DMS 273 treated with DMSO at 0.1 percent for 48 hours (cell line): Measurements from ENCODE around the gene PDHB.
A peak's percentile ranks its signal among the peaks of the same experiment; 100 is the strongest.
"Not testable (repeated sequence)": the region's sequence is repeated elsewhere in the genome, so short reads cannot be mapped to it uniquely, and the experiment has no call there.

Experiments
- DNase-seq: peaks from one replicate; lab custom pipeline; 2025; lab: John Stamatoyannopoulos, UW

The PDHB gene

GRCh38 chr3:58433400-58434167 is at the start of gene PDHB:
TSS of gene PDHB (minus strand) at chr3:58433832. CDS start at chr3:58433809, 23 bp downstream.
- peak; percentile 76 for DNase-seq

DNA sequence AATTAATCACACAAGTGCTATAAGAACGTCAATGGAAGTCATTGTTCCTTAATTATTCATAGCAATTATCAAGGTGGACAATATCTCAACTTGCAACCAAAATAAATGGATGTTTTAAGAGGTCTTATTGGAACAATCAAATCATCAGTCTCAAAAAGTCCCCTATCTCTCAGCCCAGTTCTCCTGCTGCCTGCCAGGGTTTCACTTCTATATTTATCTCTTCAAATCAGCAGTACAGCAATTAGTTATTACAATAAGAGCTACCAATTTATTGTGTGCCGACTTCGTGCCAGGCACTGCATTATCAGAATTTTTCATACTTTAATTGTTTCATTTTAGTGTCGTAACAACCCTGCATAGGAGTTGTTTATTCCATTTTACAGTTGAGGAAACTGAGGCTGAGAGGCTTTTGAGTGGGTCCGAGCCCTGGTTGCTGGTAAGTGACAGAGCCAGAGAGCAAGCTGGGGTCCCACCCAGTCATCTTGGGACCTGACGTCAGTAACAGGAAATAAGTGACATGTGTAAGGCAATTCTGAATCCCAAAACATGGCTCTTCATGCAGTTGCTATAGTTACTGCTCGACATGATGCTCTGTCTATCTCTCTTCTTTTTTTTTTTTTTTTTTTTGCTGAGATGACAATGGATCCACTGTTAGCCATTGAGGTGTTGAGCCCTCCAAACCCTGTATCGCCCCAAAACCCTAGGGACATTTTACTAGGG is 49.4 kb upstream of the PDHB start:
- DNase-seq, result no peak

GRCh38 chr3:58480309-58480708 is 46.7 kb upstream of the PDHB start:
- DNase-seq, result no peak

GRCh38 chr3:58478781-58479180 is 45.1 kb upstream of the PDHB start:
- DNase-seq, result no peak

GRCh38 chr3:58474967-58475578 is 41.4 kb upstream of the PDHB start:
- no peak for DNase-seq

DNA sequence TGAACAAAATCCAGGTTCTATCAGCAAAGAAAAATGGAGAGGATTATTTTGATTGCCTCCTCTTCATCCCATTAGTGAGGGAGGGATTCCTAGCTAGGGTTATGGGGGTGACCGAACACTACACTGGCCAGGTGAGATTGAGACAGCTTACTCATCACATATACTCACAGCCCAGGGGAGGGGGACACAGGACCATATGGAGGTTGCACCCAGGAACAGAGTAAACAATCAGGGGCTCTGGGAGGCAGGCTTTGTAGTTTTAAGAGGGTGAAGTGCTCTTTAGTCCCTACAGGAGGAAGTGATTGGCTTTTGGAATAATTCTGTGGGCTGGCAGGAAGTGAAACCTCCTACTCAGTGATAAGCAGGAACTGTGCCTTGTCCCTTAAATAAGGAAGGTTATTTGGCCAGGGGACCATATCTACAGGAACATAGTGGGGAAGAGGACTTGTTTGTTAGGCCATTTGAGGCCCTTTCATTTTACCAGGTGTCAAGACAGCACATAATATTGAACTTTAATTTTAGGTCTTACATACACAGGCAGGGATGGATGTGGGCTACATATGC is 40.8 kb upstream of the PDHB start:
- DNase-seq, result no peak

DNA sequence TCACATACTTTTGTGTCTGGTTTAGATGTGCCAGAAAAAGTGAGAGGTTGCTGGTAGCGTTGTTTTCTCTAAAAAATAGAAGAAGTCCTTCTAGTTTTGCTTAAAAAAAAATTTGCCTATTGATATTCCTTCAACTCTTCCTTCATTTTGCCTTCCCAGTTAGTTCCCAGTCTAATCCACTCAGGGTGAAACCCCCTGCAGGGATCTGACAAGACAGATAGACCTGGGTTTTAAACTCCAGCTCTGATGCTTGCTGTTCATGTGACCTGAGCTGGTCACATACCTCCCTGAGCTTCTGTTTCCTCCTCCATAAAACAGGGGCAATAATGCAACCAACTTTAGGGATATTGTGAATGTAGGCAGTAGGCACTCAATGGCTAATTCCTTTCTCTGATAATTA is 39.6 kb upstream of the PDHB start:
- DNase-seq, result no peak

GRCh38 chr3:58471025-58471887 is 37.6 kb upstream of the PDHB start:
- DNase-seq, result peak; percentile 57

DNA sequence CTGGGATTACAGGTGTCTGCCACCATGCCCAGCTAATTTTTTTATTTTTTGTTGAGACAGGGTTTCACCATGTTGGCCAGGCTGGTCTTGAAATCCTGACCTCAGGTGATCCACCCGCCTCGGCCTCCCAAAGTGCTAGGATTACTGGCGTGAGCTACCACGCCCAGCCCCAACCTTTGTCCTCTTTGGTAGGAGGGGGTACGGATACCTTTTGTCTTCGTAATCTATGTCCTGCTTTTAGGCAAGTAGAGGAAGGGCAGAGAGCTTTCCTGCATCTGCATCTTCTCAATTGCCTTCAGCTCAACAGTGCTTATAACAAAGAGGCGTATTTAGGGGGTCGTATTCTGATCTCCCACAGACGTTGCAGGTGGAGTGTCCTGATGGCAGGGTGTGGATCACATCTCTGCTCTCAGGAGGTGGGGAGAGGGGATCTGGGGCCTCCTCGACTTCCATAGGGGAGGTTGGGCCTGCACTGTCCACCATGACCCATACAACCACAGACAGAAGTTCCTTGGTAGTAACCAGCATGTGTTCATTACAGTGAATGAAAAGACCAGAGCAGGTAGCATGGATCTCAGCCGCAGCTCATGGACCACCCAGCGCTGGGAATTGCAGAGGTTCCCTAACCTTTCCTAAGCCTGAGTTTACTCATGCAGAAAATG is 36.9 kb upstream of the PDHB start:
- no peak for DNase-seq

GRCh38 chr3:58469096-58469495 is 35.5 kb upstream of the PDHB start:
- DNase-seq, result no peak

DNA sequence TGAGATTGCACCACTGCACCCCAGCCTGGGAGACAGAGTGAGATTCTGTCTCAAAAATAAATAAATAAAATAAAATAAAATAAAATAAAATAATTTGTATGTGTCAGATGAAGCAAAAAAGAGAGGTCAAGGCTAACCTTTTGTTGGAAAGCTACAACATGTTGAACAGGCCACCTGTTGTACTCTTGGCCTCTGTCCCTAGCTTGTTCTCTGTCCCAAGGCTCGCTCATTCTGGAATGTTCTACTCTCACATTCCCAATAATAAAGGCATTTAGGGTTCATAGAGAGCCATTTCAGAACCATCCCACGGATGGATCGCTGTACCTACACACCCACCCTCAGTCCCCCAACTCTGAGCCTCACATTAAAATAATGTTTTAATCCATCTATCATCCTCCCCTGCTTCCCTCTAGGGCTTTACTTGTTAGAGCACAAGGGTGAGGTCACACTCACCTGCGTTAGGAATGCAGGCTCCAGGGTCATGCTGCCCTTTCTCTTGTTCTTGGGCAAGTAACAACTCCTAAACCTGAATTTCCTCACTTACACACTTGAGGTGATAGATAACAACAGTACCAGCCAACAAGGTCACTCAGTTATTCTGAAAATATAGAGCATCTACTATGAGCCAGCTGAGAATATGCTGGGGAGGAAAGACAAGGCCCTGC is 33.4 kb upstream of the PDHB start:
- DNase-seq, result no peak

DNA sequence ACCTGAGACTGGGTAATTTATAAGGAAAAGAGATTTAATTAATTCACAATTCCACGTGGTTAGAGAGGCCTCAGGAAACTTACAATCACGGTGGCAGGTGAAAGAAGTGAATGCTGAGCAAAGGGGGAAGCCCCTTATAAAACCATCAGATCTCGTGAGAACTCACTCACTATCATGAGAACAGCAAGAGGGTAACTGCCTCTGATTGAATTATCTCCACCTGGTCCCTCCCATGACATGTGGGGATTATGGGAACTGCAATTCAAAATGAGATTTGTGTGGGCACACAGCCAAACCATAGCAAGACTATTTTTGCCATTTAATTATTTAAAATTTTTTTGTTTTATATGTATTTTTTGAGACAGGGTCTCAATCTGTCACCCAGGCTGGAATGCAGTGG is 31.2 kb upstream of the PDHB start:
- DNase-seq, result no peak

GRCh38 chr3:58463942-58464271 is 30.3 kb upstream of the PDHB start:
- DNase-seq, result no peak

DNA sequence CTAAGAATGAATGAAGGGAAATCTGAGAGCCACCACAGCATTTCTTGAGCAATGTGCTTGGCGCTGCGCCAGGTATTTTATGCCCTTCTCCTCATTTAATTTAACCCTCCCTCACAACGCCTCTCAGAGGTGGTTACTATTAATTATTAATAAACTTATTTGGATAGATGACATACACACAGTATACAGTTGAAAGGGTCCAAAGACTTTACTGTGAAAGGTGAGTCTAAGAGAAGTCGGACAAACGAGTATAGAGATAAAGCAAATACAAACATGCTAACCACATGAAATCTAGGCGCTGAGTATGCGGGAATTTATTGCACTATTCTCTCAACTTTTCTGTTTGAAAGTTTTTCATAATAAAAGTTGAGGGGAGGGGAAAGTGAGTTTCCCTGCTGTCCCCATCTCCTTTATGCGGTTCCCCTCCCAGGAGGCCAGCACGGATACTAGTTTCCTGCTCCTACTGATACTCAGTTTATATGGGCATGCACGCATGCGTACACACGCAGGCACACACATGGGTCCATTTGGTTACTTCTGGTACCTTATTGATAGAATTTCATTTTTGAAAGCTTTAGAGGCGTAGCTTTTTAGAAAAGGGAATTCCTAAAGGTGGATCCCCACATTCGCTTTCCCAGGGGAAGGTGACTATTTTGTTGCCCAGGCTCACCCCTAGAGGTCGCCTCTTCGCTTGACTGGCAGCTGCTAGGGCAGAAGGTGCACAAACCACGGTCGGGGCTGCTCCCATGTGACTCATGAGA is 29.7 kb upstream of the PDHB start:
- peak; percentile 58 for DNase-seq

DNA sequence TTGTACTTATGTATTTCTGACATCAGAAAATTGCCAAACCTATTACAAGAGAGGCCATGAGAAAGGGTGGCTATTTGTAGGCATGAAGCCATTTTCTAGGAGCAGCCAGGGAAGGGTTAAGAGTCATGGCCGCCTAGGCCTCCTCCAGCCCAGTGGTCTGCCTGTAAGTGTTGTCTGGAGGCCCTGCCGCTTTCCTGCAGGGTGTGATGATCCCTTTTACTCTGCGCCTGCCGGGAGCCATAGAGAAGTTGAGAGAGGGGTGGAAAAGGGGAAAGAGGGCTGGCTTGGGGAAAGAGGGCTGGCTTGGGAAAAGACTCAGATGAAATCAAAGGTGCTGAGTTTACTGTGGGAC is 29.2 kb upstream of the PDHB start:
- no peak for DNase-seq

- DNase-seq, result no peak
Observed at GRCh38 chr3:58459160-58459559, 25.5 kb upstream of the PDHB start.

DNA sequence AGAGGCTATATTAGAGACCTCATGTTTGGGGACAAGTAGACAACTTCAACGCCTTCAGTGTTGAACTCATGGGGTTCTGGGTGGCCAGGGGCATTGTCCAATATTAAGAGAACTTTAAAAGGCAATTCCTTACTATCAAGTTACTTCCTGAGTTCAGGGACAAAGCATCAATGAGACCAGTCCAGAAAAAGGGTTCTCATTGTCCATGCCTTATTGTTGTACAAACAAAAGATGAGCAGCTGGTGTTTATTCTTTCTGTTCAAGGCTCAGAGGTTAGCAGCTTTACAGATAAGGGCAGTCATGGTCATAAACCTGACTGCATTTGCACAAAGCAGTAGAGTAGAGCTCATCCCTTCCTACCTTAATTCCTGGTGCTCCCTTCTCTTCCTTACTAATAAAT is 18.5 kb upstream of the PDHB start:
- DNase-seq, result no peak

DNA sequence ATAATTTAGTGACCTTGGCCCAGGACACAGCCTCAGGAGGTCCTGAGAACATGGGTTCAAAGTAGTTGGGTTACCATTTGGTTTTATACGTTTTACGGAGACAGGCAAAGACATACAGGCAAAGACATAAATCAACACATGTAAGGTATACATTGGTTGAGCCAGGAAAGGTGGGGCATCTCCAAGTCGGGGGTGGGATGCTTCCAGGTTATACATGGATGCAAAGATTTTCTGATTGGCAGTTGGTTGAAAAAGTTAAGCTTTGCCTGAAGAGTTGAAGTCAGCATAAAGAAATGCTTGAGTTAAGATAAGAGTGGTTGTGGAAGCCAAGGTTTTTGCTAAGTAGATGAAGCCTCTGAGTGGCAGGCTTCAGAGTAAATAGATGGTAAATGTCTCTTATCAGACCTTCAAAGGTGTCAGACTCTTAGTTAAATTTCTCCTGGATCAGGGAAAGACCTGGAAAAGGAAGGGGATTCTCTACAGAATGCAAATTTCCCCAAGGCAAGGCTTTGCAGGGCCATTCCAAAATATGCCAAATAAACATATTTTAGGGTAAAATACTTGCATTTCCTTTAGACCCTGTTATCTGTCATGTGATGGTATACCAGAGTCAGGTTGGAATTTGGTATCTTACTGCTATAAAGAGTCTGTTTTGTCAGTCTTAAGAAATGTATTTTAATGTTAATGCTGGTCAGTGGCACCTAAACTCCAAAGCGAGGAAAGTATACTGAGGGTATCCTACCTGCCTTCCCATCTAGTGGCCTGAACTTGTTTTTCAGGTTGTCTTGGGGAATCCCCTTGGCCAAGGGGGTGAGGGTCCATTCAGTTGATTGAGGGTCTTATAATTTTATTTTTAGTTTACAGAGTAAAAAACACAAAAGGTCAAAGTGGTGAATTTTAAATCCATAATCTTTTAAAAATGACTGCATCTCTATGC is 8.2 kb upstream of the PDHB start:
- no peak for DNase-seq

DNA sequence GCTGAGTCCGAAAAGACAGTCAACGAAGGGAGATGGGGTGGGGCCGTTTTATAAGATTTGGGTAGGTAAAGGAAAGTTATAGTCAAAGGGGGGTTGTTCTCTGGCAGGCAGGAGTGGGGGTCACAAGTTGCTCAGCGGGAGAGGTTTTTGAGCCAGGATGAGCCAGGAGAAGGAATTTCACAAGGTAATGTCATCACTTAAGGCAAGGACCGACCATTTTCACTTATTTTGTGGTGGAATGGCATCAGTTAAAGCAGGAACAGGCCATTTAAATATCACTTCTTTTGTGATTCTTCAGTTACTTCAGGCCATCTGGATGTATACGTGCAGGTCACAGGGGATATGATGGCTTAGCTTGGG is 7.3 kb upstream of the PDHB start:
- not testable (repeated sequence) for DNase-seq
